ENCODE results near the gene DLG1.

DLG1 gene

GRCh38 chr3:197256104-197256503 is 42.3 kb downstream of the DLG1 start:
- no peak overlapping the region for H3K4ac ChIP-seq (ENCODE audit: low read depth in 1 of 2, low read length in 2 of 2)
- H3K4me3 ChIP-seq (ENCODE audit: insufficient read depth in 1 of 2, low read depth in 1 of 2, low read length in 2 of 2) = no peak overlapping the region
- no peaks in the 10 kb centered on the region for H3K79me1 ChIP-seq (replicated peaks; ENCODE audit: low read length, poor library complexity, severe bottlenecking)
- no peak overlapping the region for H3K4me2 ChIP-seq (ENCODE audit: low read length, poor library complexity, severe bottlenecking)
- H3K4me1 ChIP-seq (ENCODE audit: control insufficient read depth, insufficient read depth, low read depth, low read length) = peaks cover 2% of the 10 kb centered on the region
- no peak overlapping the region for H3K14ac ChIP-seq (ENCODE audit: low read length in 2 of 2)
- no peak overlapping the region for H2BK15ac ChIP-seq (ENCODE audit: low read depth, poor library complexity, severe bottlenecking)
- no peak overlapping the region for H2BK12ac ChIP-seq (ENCODE audit: low read length in 2 of 2)
- no peak overlapping the region for H2AK5ac ChIP-seq (ENCODE audit: low read length, severe bottlenecking)
- peaks cover 1 to 9% of the 10 kb centered on the region in 2 experiments for H3K36me3 ChIP-seq (ENCODE audit: control insufficient read depth in 1 of 2, insufficient read depth in 2 of 2, low read depth in 1 of 2, low read length in 2 of 2)
- H2BK120ac ChIP-seq (ENCODE audit: low read depth, low read length) = no peak overlapping the region
- no peak overlapping the region for H3K9ac ChIP-seq (ENCODE audit: low read length)
- no peak overlapping the region for H2BK5ac ChIP-seq (ENCODE audit: low read depth, low read length, poor library complexity, severe bottlenecking)
- WGBS = 87% methylated on average over 3 of the region's 4 CpGs
- no peak overlapping the region for H2AFZ ChIP-seq (ENCODE audit: low read depth, low read length)
- H3K27me3 ChIP-seq (ENCODE audit: control insufficient read depth in 1 of 2, insufficient read depth in 1 of 2, low read length in 2 of 2) = no peaks in the 10 kb centered on the region
- DNase-seq = no peak
- peak overlapping the region; percentile 29 for H3K27ac ChIP-seq (ENCODE audit: low read length, poor library complexity, severe bottlenecking)
- H3K9me3 ChIP-seq (ENCODE audit: control insufficient read depth, low read length) = no peaks in the 10 kb centered on the region
- H4K8ac ChIP-seq (ENCODE audit: low read length) = peak overlapping the region; percentile 54
- no peak overlapping the region for H4K91ac ChIP-seq (ENCODE audit: low read length)
- no peak overlapping the region for H3K18ac ChIP-seq (ENCODE audit: low read depth in 1 of 2, low read length in 2 of 2)
- H3K23ac ChIP-seq (ENCODE audit: low read length in 2 of 2) = no peak overlapping the region

- Histone ChIP-seq H2AFZ (ENCODE audit: low read depth, low read length) (no peak overlapping the region), H2BK15ac (ENCODE audit: low read depth, poor library complexity, severe bottlenecking) (no peak overlapping the region), H3K27ac (ENCODE audit: low read length, poor library complexity, severe bottlenecking) (no peak overlapping the region), H3K4me1 (ENCODE audit: control insufficient read depth, insufficient read depth, low read depth, low read length) (peaks cover 2% of the 10 kb centered on the region), H3K4me2 (ENCODE audit: low read length, poor library complexity, severe bottlenecking) (no peak overlapping the region), H3K4me3 (ENCODE audit: insufficient read depth in 1 of 2, low read depth in 1 of 2, low read length in 2 of 2) (no peak overlapping the region), H3K23ac (ENCODE audit: low read length in 2 of 2) (no peak overlapping the region), H2AK5ac (ENCODE audit: low read length, severe bottlenecking) (no peak overlapping the region), H3K79me1 (replicated peaks; ENCODE audit: low read length, poor library complexity, severe bottlenecking) (no peaks in the 10 kb centered on the region), H3K14ac (ENCODE audit: low read length in 2 of 2) (no peak overlapping the region), H2BK120ac (ENCODE audit: low read depth, low read length) (no peak overlapping the region), H2BK12ac (ENCODE audit: low read length in 2 of 2) (no peak overlapping the region), H3K9ac (ENCODE audit: low read length) (no peak overlapping the region), H3K4ac (ENCODE audit: low read depth in 1 of 2, low read length in 2 of 2) (no peak overlapping the region), H3K36me3 (ENCODE audit: control insufficient read depth in 1 of 2, insufficient read depth in 2 of 2, low read depth in 1 of 2, low read length in 2 of 2) (peaks cover 3 to 19% of the 10 kb centered on the region in 2 experiments), H3K18ac (ENCODE audit: low read depth in 1 of 2, low read length in 2 of 2) (no peak overlapping the region), H4K8ac (ENCODE audit: low read length) (no peak overlapping the region), H2BK5ac (ENCODE audit: low read depth, low read length, poor library complexity, severe bottlenecking) (no peak overlapping the region), H3K9me3 (ENCODE audit: control insufficient read depth, low read length) (peaks cover 15% of the 10 kb centered on the region), H3K27me3 (ENCODE audit: control insufficient read depth in 1 of 2, insufficient read depth in 1 of 2, low read length in 2 of 2) (no peaks in the 10 kb centered on the region), H4K91ac (ENCODE audit: low read length) (no peak overlapping the region)
- WGBS = 89% methylated on average over 5 of the region's 7 CpGs
- no peak for DNase-seq
These were observed 45.0 kb downstream of the DLG1 start for GRCh38 chr3:197253238-197253947.

DNA sequence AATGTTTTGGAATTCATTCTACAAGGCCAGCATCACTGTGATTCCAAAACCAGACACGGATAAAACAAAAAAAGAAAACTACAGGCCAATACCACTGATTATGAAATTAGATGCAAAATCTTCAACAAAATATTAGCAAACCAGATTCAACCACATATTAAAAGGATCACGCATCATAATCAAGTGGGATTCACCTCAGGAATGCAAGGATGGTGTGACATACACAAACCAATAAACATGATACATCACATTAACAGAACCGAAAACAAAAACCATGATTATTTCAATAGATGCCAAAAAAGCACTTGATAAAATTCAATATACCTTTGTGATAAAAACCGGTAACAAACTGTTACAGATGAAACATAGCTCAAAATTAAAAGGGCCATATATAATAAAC is 48.9 kb downstream of the DLG1 start:
- H3K4me2 ChIP-seq (ENCODE audit: low read length, poor library complexity, severe bottlenecking) = no peak overlapping the region
- no peak overlapping the region for H2BK15ac ChIP-seq (ENCODE audit: low read depth, poor library complexity, severe bottlenecking)
- H3K4ac ChIP-seq (ENCODE audit: low read depth in 1 of 2, low read length in 2 of 2) = no peak overlapping the region
- H3K9me3 ChIP-seq (ENCODE audit: control insufficient read depth, low read length) = peaks cover 30% of the 10 kb centered on the region
- no peak overlapping the region for H2BK12ac ChIP-seq (ENCODE audit: low read length in 2 of 2)
- no peak overlapping the region for H3K9ac ChIP-seq (ENCODE audit: low read length)
- no peak overlapping the region for H3K14ac ChIP-seq (ENCODE audit: low read length in 2 of 2)
- WGBS = 93% methylated on average over 3 of the region's 4 CpGs
- H4K8ac ChIP-seq (ENCODE audit: low read length) = no peak overlapping the region
- DNase-seq = no peak
- H2BK120ac ChIP-seq (ENCODE audit: low read depth, low read length) = no peak overlapping the region
- H3K23ac ChIP-seq (ENCODE audit: low read length in 2 of 2) = no peak overlapping the region
- H2AK5ac ChIP-seq (ENCODE audit: low read length, severe bottlenecking) = no peak overlapping the region
- no peaks in the 10 kb centered on the region for H3K27me3 ChIP-seq (ENCODE audit: control insufficient read depth in 1 of 2, insufficient read depth in 1 of 2, low read length in 2 of 2)
- peaks cover 15 to 29% of the 10 kb centered on the region in 2 experiments for H3K36me3 ChIP-seq (ENCODE audit: control insufficient read depth in 1 of 2, insufficient read depth in 2 of 2, low read depth in 1 of 2, low read length in 2 of 2)
- no peak overlapping the region for H3K27ac ChIP-seq (ENCODE audit: low read length, poor library complexity, severe bottlenecking)
- no peak overlapping the region for H3K18ac ChIP-seq (ENCODE audit: low read depth in 1 of 2, low read length in 2 of 2)
- no peaks in the 10 kb centered on the region for H3K79me1 ChIP-seq (replicated peaks; ENCODE audit: low read length, poor library complexity, severe bottlenecking)
- H2BK5ac ChIP-seq (ENCODE audit: low read depth, low read length, poor library complexity, severe bottlenecking) = no peak overlapping the region
- no peak overlapping the region for H2AFZ ChIP-seq (ENCODE audit: low read depth, low read length)
- H3K4me1 ChIP-seq (ENCODE audit: control insufficient read depth, insufficient read depth, low read depth, low read length) = no peaks in the 10 kb centered on the region
- no peak overlapping the region for H4K91ac ChIP-seq (ENCODE audit: low read length)
- no peak overlapping the region for H3K4me3 ChIP-seq (ENCODE audit: insufficient read depth in 1 of 2, low read depth in 1 of 2, low read length in 2 of 2)

- no peak overlapping the region for H2AK5ac ChIP-seq (ENCODE audit: low read length, severe bottlenecking)
- peaks cover 40% of the 10 kb centered on the region for H3K9me3 ChIP-seq (ENCODE audit: control insufficient read depth, low read length)
- H3K27me3 ChIP-seq (ENCODE audit: control insufficient read depth in 1 of 2, insufficient read depth in 1 of 2, low read length in 2 of 2) = no peaks in the 10 kb centered on the region
- no peak overlapping the region for H2BK120ac ChIP-seq (ENCODE audit: low read depth, low read length)
- H3K9ac ChIP-seq (ENCODE audit: low read length) = no peak overlapping the region
- no peak overlapping the region for H2AFZ ChIP-seq (ENCODE audit: low read depth, low read length)
- WGBS = 100% methylated on average over 4 of the region's 4 CpGs
- H3K14ac ChIP-seq (ENCODE audit: low read length in 2 of 2) = no peak overlapping the region
- H2BK12ac ChIP-seq (ENCODE audit: low read length in 2 of 2) = no peak overlapping the region
- H3K4me3 ChIP-seq (ENCODE audit: insufficient read depth in 1 of 2, low read depth in 1 of 2, low read length in 2 of 2) = peak overlapping the region in 1 of 2 experiments; percentile 14
- H3K36me3 ChIP-seq (ENCODE audit: control insufficient read depth in 1 of 2, insufficient read depth in 2 of 2, low read depth in 1 of 2, low read length in 2 of 2) = peaks cover 19 to 39% of the 10 kb centered on the region in 2 experiments
- no peak overlapping the region for H4K8ac ChIP-seq (ENCODE audit: low read length)
- H3K4me1 ChIP-seq (ENCODE audit: control insufficient read depth, insufficient read depth, low read depth, low read length) = no peaks in the 10 kb centered on the region
- no peak overlapping the region for H2BK5ac ChIP-seq (ENCODE audit: low read depth, low read length, poor library complexity, severe bottlenecking)
- no peak for DNase-seq
- no peak overlapping the region for H3K23ac ChIP-seq (ENCODE audit: low read length in 2 of 2)
- no peak overlapping the region for H3K18ac ChIP-seq (ENCODE audit: low read depth in 1 of 2, low read length in 2 of 2)
- no peak overlapping the region for H3K4ac ChIP-seq (ENCODE audit: low read depth in 1 of 2, low read length in 2 of 2)
- no peak overlapping the region for H3K27ac ChIP-seq (ENCODE audit: low read length, poor library complexity, severe bottlenecking)
- H2BK15ac ChIP-seq (ENCODE audit: low read depth, poor library complexity, severe bottlenecking) = no peak overlapping the region
- H3K4me2 ChIP-seq (ENCODE audit: low read length, poor library complexity, severe bottlenecking) = no peak overlapping the region
- H3K79me1 ChIP-seq (replicated peaks; ENCODE audit: low read length, poor library complexity, severe bottlenecking) = no peaks in the 10 kb centered on the region
- H4K91ac ChIP-seq (ENCODE audit: low read length) = no peak overlapping the region
These were observed 50.1 kb downstream of the DLG1 start for GRCh38 chr3:197248341-197248740.
